GM23338 (cell line): ENCODE measurements around the gene AGAP1.
A peak's percentile ranks its signal among the peaks of the same experiment; 100 is the strongest.

Experiments
- CREB1 ChIP-seq: fragments of 250-450 bp; sonication (Bioruptor Pico); IDR thresholded peaks from 2 replicates; pipeline ENCODE4 v1.5.0; 2020; ENCODE audit warnings: low read depth, mild to moderate bottlenecking, moderate library complexity
- CTCF ChIP-seq, 2 experiments: fragments of 200-600 bp in 1 of 2; sonication (generic) in 1 of 2; conservative IDR thresholded peaks; 2 replicates each; pipeline versions ENCODE4 v1.5.1 to v1.6.1; 2016 to 2017; ENCODE audit warnings: antibody characterized with exemption in 2 of 2, low read depth in 2 of 2, mild to moderate bottlenecking in 2 of 2, moderate library complexity in 1 of 2
- EZH2 ChIP-seq: fragments of 200-600 bp; sonication (generic); IDR thresholded peaks from one replicate; pipeline ENCODE4 v1.8.0; 2017; ENCODE audit warnings: antibody characterized with exemption, mild to moderate bottlenecking, low read depth; ENCODE audit not compliant: unreplicated experiment
- EZH2phosphoT487 ChIP-seq: fragments of 200-600 bp; sonication (generic); IDR thresholded peaks from one replicate; pipeline ENCODE4 v1.8.1; 2018; ENCODE audit warnings: antibody characterized with exemption; ENCODE audit not compliant: unreplicated experiment
- JUNB ChIP-seq: IDR thresholded peaks from one replicate; pipeline ENCODE4 v1.6.1; 2016; ENCODE audit warnings: antibody characterized with exemption; ENCODE audit not compliant: unreplicated experiment
- POLR2AphosphoS5 ChIP-seq: IDR thresholded peaks from 2 replicates; pipeline ENCODE4 v1.6.1; 2016; ENCODE audit warnings: antibody characterized with exemption, low read depth
- STAT1 ChIP-seq: IDR thresholded peaks from one replicate; pipeline ENCODE4 v1.6.1; 2016; ENCODE audit warnings: antibody characterized with exemption; ENCODE audit not compliant: unreplicated experiment
- TF ChIP-seq, protein P1 (sequence below): IDR thresholded peaks from one replicate; pipeline ENCODE4 v1.6.1; 2018; ENCODE audit warnings: antibody characterized with exemption; ENCODE audit not compliant: unreplicated experiment

DNA sequence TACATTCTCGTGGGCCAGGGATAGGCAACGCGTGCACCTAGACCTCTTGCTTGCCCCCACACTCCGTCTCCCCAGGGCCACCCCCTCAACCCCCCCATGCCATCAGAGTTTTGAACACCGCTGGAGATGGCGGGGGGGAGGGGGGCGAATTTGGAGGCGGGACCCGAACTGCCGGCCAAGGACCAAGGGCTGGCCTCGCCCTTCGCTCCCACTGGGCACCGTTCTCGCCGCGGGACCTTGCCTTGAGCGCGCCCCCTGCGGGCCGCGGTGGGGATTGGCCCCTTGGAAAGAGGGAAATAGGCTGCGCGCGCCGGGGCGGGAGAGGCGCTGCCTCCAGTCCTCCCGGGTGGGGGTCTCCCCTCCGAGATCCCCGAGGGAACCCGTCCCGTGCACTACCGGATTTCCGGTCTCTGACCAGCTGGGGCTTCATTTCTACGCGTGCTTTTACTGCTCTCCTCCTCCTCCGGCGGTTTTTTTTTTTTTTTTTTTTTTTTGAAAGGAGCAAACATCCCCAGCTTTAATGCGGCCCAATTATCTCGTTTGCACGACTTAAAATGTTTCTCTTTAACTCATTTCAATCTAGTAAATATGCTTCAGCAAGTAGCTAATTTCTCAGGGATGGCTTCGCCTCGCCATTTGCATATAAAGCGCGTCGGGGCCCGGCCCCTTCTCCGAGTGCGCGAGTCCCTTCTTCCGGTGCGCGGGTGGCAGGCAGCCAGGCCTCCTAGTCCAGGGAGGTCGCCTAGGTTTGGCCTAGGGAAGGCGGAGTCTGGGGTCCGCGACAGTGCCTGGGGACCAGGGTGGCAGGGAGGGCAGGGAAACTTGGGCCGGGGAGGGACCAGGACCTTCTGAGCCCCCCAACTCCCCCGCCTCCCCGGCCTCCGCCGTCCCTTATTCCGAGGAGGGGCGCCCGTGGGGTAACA is 684.4 kb downstream of the AGAP1 start:
- TF ChIP-seq CTCF (conservative IDR thresholded peaks at IDR 0.05; ENCODE audit: low read depth in 2 of 2) (peak; percentile 66 to 89), EZH2 (no peak), POLR2AphosphoS5 (no peak), EZH2phosphoT487 (no peak), STAT1 (no peak), JUNB (no peak), CREB1 (CRISPR knock-in tag) (no peak)
- TF ChIP-seq, protein P1, sequence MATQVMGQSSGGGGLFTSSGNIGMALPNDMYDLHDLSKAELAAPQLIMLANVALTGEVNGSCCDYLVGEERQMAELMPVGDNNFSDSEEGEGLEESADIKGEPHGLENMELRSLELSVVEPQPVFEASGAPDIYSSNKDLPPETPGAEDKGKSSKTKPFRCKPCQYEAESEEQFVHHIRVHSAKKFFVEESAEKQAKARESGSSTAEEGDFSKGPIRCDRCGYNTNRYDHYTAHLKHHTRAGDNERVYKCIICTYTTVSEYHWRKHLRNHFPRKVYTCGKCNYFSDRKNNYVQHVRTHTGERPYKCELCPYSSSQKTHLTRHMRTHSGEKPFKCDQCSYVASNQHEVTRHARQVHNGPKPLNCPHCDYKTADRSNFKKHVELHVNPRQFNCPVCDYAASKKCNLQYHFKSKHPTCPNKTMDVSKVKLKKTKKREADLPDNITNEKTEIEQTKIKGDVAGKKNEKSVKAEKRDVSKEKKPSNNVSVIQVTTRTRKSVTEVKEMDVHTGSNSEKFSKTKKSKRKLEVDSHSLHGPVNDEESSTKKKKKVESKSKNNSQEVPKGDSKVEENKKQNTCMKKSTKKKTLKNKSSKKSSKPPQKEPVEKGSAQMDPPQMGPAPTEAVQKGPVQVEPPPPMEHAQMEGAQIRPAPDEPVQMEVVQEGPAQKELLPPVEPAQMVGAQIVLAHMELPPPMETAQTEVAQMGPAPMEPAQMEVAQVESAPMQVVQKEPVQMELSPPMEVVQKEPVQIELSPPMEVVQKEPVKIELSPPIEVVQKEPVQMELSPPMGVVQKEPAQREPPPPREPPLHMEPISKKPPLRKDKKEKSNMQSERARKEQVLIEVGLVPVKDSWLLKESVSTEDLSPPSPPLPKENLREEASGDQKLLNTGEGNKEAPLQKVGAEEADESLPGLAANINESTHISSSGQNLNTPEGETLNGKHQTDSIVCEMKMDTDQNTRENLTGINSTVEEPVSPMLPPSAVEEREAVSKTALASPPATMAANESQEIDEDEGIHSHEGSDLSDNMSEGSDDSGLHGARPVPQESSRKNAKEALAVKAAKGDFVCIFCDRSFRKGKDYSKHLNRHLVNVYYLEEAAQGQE, result no peak
